Karpas-422 (cell line): ENCODE data around the gene PAX2. TPM values are rescaled to one million over a fixed set of nuclear protein-coding genes. Genes with fewer than 3 reads are reported as not detected.

ENCODE experiments used
- DNase-seq: peaks from one replicate; pipeline ENCODE4 v3.0.0-alpha.2; 2015
- H2AFZ ChIP-seq: fragments of 200-600 bp; sonication (generic); 2 replicates; pipeline ENCODE4 v1.6.1; 2014; ENCODE audit warnings: antibody characterized with exemption, low read length, mixed read lengths
- H3K27ac ChIP-seq: fragments of 200-600 bp; sonication (generic); 2 replicates; pipeline ENCODE4 v1.5.1; 2014; ENCODE audit warnings: mild to moderate bottlenecking, low read length, moderate library complexity
- H3K27me3 ChIP-seq: fragments of 200-600 bp; sonication (generic); 2 replicates; pipeline ENCODE4 v1.6.1; 2014; ENCODE audit warnings: low read length, mixed read lengths
- H3K36me3 ChIP-seq: fragments of 200-600 bp; sonication (generic); 2 replicates; pipeline ENCODE4 v1.6.1; 2014; ENCODE audit warnings: low read length, mixed read lengths; ENCODE audit not compliant: insufficient read depth
- H3K4me1 ChIP-seq: fragments of 200-600 bp; sonication (generic); 2 replicates; pipeline ENCODE4 v1.6.1; 2014; ENCODE audit warnings: mild to moderate bottlenecking, low read length, mixed read lengths
- H3K4me2 ChIP-seq: fragments of 200-600 bp; sonication (generic); 2 replicates; pipeline ENCODE4 v1.6.1; 2014; ENCODE audit warnings: low read length, low read depth, mild to moderate bottlenecking; ENCODE audit not compliant: poor library complexity, severe bottlenecking
- H3K4me3 ChIP-seq: fragments of 200-600 bp; sonication (generic); 2 replicates; pipeline ENCODE4 v1.5.1; 2014; ENCODE audit warnings: mild to moderate bottlenecking, antibody characterized with exemption, low read length, mixed read lengths
- H3K79me2 ChIP-seq: fragments of 200-600 bp; sonication (generic); 2 replicates; pipeline ENCODE4 v1.6.1; 2014; ENCODE audit warnings: mild to moderate bottlenecking, low read length, mixed read lengths
- H3K9ac ChIP-seq: fragments of 200-600 bp; sonication (generic); 2 replicates; pipeline ENCODE4 v1.6.0; 2014; ENCODE audit warnings: low read length
- H3K9me2 ChIP-seq: fragments of 200-600 bp; sonication (generic), shearing (Covaris generic); replicated peaks from 2 replicates; pipeline ENCODE4 v1.6.0; 2014; ENCODE audit warnings: mild to moderate bottlenecking, low read length, moderate library complexity; ENCODE audit not compliant: insufficient read depth
- H3K9me3 ChIP-seq: fragments of 300-700, 200-600 bp; sonication (generic); 2 replicates; pipeline ENCODE4 v1.6.1; 2014; ENCODE audit warnings: low read length, mixed read lengths
- H4K20me1 ChIP-seq: fragments of 200-600 bp; sonication (generic); 2 replicates; pipeline ENCODE4 v1.6.1; 2014; ENCODE audit warnings: mild to moderate bottlenecking, antibody characterized with exemption, low read length, low read depth; ENCODE audit not compliant: insufficient read depth
- total RNA-seq: library from RNA; depleted of rRNA; stranded (reverse); fragments of >200 nt; shearing (Covaris generic); gene quantifications from 2 replicates; pipeline ENCODE4 v1.2.3, GENCODE V29; 2014; ENCODE audit warnings: low replicate concordance

Gene PAX2
- total RNA-seq, 1 experiment from 2014 or later, result not detected

- Histone ChIP-seq H4K20me1 (no peaks in the 10 kb centered on the region; the same call in 1 of the 2 replicates), H3K9me3 (no peaks in the 10 kb centered on the region), H3K36me3 (no peaks in the 10 kb centered on the region), H3K79me2 (no peaks in the 10 kb centered on the region), H3K9ac (no peak overlapping the region), H3K27me3 (no peaks in the 10 kb centered on the region), H2AFZ (no peak overlapping the region), H3K9me2 (no peaks in the 10 kb centered on the region), H3K27ac (no peak overlapping the region), H3K4me3 (no peak overlapping the region), H3K4me1 (peaks cover 12% of the 10 kb centered on the region), H3K4me2 (no peak overlapping the region)
- DNase-seq, result no peak
Measured at GRCh38 chr10:100774223-100774622, 28.8 kb downstream of the PAX2 start.

GRCh38 chr10:100774876-100775275 lies 29.5 kb downstream of the PAX2 start:
- no peak overlapping the region for H3K4me3 ChIP-seq
- H3K27ac ChIP-seq, result no peak overlapping the region
- no peaks in the 10 kb centered on the region for H3K79me2 ChIP-seq
- H3K36me3 ChIP-seq, result no peaks in the 10 kb centered on the region
- no peaks in the 10 kb centered on the region for H3K27me3 ChIP-seq
- no peak overlapping the region for H3K9ac ChIP-seq
- H3K9me2 ChIP-seq, result no peaks in the 10 kb centered on the region
- H2AFZ ChIP-seq, result no peak overlapping the region
- H3K9me3 ChIP-seq, result no peaks in the 10 kb centered on the region
- H4K20me1 ChIP-seq, result no peaks in the 10 kb centered on the region; the same call in 1 of the 2 replicates
- no peak overlapping the region for H3K4me2 ChIP-seq
- DNase-seq, result no peak
- peaks cover 12% of the 10 kb centered on the region for H3K4me1 ChIP-seq

GRCh38 chr10:100775386-100775785 lies 30.0 kb downstream of the PAX2 start:
- H2AFZ ChIP-seq, result no peak overlapping the region
- no peak overlapping the region for H3K9ac ChIP-seq

GRCh38 chr10:100775871-100776270 lies 30.5 kb downstream of the PAX2 start:
- Histone ChIP-seq H3K27ac (no peak overlapping the region), H3K9me2 (no peaks in the 10 kb centered on the region), H3K4me2 (no peak overlapping the region), H3K4me1 (peaks cover 5% of the 10 kb centered on the region), H3K4me3 (no peak overlapping the region), H3K79me2 (no peaks in the 10 kb centered on the region), H3K9ac (no peak overlapping the region), H4K20me1 (no peaks in the 10 kb centered on the region), H2AFZ (no peak overlapping the region), H3K9me3 (no peaks in the 10 kb centered on the region), H3K27me3 (no peaks in the 10 kb centered on the region), H3K36me3 (no peaks in the 10 kb centered on the region)
- DNase-seq, result no peak

More at GRCh38 chr10:100775386-100775785, 30.0 kb downstream of the PAX2 start:
- Histone ChIP-seq H3K79me2 (no peaks in the 10 kb centered on the region), H3K27me3 (no peaks in the 10 kb centered on the region), H3K4me2 (no peak overlapping the region), H3K4me1 (peaks cover 10% of the 10 kb centered on the region), H3K27ac (no peak overlapping the region), H3K9me2 (no peaks in the 10 kb centered on the region), H3K36me3 (no peaks in the 10 kb centered on the region), H3K9me3 (no peaks in the 10 kb centered on the region), H4K20me1 (no peaks in the 10 kb centered on the region; the same call in 1 of the 2 replicates), H3K4me3 (no peak overlapping the region)
- no peak for DNase-seq

GRCh38 chr10:100776671-100777070 lies 31.3 kb downstream of the PAX2 start:
- Histone ChIP-seq H3K4me2 (no peak overlapping the region), H3K9me3 (no peaks in the 10 kb centered on the region), H2AFZ (no peak overlapping the region), H3K27ac (no peak overlapping the region), H3K4me1 (no peaks in the 10 kb centered on the region), H3K9me2 (no peaks in the 10 kb centered on the region), H3K27me3 (no peaks in the 10 kb centered on the region), H3K36me3 (no peaks in the 10 kb centered on the region), H3K79me2 (no peaks in the 10 kb centered on the region), H3K4me3 (no peak overlapping the region), H3K9ac (no peak overlapping the region), H4K20me1 (no peaks in the 10 kb centered on the region)
- no peak for DNase-seq

- H3K4me2 ChIP-seq, result no peak overlapping the region
- H4K20me1 ChIP-seq, result no peaks in the 10 kb centered on the region
- H3K27me3 ChIP-seq, result no peaks in the 10 kb centered on the region
- no peak overlapping the region for H3K27ac ChIP-seq
- no peaks in the 10 kb centered on the region for H3K79me2 ChIP-seq
- H2AFZ ChIP-seq, result no peak overlapping the region
- H3K9me3 ChIP-seq, result no peaks in the 10 kb centered on the region
- no peak for DNase-seq
- H3K36me3 ChIP-seq, result no peaks in the 10 kb centered on the region
- H3K9me2 ChIP-seq, result no peaks in the 10 kb centered on the region
- H3K4me1 ChIP-seq, result no peaks in the 10 kb centered on the region
- no peak overlapping the region for H3K9ac ChIP-seq
- H3K4me3 ChIP-seq, result no peak overlapping the region
Measured at GRCh38 chr10:100779329-100779728, 33.9 kb downstream of the PAX2 start.

- DNase-seq, result no peak
- Histone ChIP-seq H3K36me3 (no peaks in the 10 kb centered on the region), H3K9me2 (no peaks in the 10 kb centered on the region), H3K4me2 (no peak overlapping the region), H3K4me1 (peaks cover 4% of the 10 kb centered on the region), H2AFZ (no peak overlapping the region), H3K9ac (no peak overlapping the region), H4K20me1 (no peaks in the 10 kb centered on the region), H3K27ac (no peak overlapping the region), H3K9me3 (no peaks in the 10 kb centered on the region), H3K79me2 (no peaks in the 10 kb centered on the region), H3K4me3 (no peak overlapping the region), H3K27me3 (no peaks in the 10 kb centered on the region)
Measured at GRCh38 chr10:100780324-100780723, 34.9 kb downstream of the PAX2 start.

GRCh38 chr10:100781145-100781665 lies 35.8 kb downstream of the PAX2 start:
- no peaks in the 10 kb centered on the region for H3K9me3 ChIP-seq

More at GRCh38 chr10:100781145-100781665, 35.8 kb downstream of the PAX2 start:
- Histone ChIP-seq H3K79me2 (no peaks in the 10 kb centered on the region), H2AFZ (no peak overlapping the region), H3K9me2 (no peaks in the 10 kb centered on the region), H3K4me2 (no peak overlapping the region), H4K20me1 (no peaks in the 10 kb centered on the region), H3K36me3 (no peaks in the 10 kb centered on the region), H3K4me3 (no peak overlapping the region), H3K4me1 (peaks cover 10% of the 10 kb centered on the region), H3K27me3 (no peaks in the 10 kb centered on the region), H3K9ac (no peak overlapping the region), H3K27ac (no peak overlapping the region)
- no peak for DNase-seq
